ENCODE measurements around the gene NOS1AP. TPM values are rescaled to one million over a fixed set of nuclear protein-coding genes. Genes with fewer than 3 reads are reported as not detected.

Gene NOS1AP
- total and polyA plus RNA-seq, 9 of the 15 experiments (the other 6 are each of a cell fraction or from before 2014, with no cell fraction given) = 0.07 to 1.5 (median 0.22) TPM

- H3K4me1 ChIP-seq (replicated peaks in 1 of 2; ENCODE audit: control insufficient read depth in 2 of 2, insufficient read depth in 2 of 2, low read length in 2 of 2) = peaks cover 3 to 14% of the 10 kb centered on the region in 2 experiments; a peak in 4 of 5 replicates
- no peak overlapping the region for H3K9ac ChIP-seq (ENCODE audit: insufficient read depth in 1 of 2, low read depth in 2 of 2, low read length in 2 of 2)
- ChIA-PET POLR2A (no interaction called here), CTCF (ENCODE audit: low intra/inter-chr PET ratio) (no interaction called here)
- no peak overlapping the region for H2AFZ ChIP-seq (ENCODE audit: low read depth, low read length)
- no peak overlapping the region for H3K4me3 ChIP-seq
- H3K27ac ChIP-seq (ENCODE audit: extremely low read depth, low read depth, low read length) = no peak overlapping the region
- intact Hi-C loops (cut with micrococcal nuclease) = no loop called here
- in situ Hi-C loops (cut with MboI) = no loop called here
- H3K9me3 ChIP-seq (replicated peaks; ENCODE audit: control insufficient read depth, insufficient read depth, low read depth, low read length) = no peaks in the 10 kb centered on the region
- H3K27me3 ChIP-seq (ENCODE audit: control insufficient read depth in 2 of 2, insufficient read depth in 2 of 2, low read length in 2 of 2) = peaks cover 2 to 18% of the 10 kb centered on the region in 2 experiments; a peak in 3 of 5 replicates
- DNase-seq (ENCODE audit: extremely low read depth in 1 of 4, low spot score in 3 of 4) = no peak
- WGBS (ENCODE audit: insufficient coverage, low coverage, missing lambda C conversion rate) = 0% methylated on average over 2 of the region's 2 CpGs
- no peaks in the 10 kb centered on the region for H3K79me2 ChIP-seq (ENCODE audit: control insufficient read depth, insufficient read depth, low read length)
- no peak for ATAC-seq
- no peaks in the 10 kb centered on the region for H3K9me1 ChIP-seq (ENCODE audit: control insufficient read depth, insufficient read depth, low read length)
- no peak for TF ChIP-seq PBX2 (CRISPR knock-in tag; IDR thresholded peaks at IDR 0.05; ENCODE audit: low read depth)
- TF ChIP-seq PBX2 (tag; conservative IDR thresholded peaks at IDR 0.05; ENCODE audit: low read depth) = no peak
- BruUV-seq (replicated peaks) = no TSS peak
- H3K36me3 ChIP-seq (ENCODE audit: control insufficient read depth, insufficient read depth, low read length) = no peaks in the 10 kb centered on the region
- no peaks in the 10 kb centered on the region for H4K20me1 ChIP-seq (replicated peaks; ENCODE audit: control insufficient read depth, insufficient read depth, low read length)
- no peak overlapping the region for H3K4me2 ChIP-seq (ENCODE audit: insufficient read depth, low read length)
- FAIRE-seq = no peak
Measured at GRCh38 chr1:162283657-162284056, 214.2 kb downstream of the NOS1AP start.
